Right hindlimb (tissue), 1 donor: Measurements from ENCODE around the gene GALNT2.

Experiments used
- DNase-seq: peaks from one replicate; pipeline ENCODE4 v3.0.0-alpha.2; 2018

Gene GALNT2

GRCh38 chr1:230073371-230074035 lies 6.5 kb downstream of the GALNT2 start:
- DNase-seq = no peak

GRCh38 chr1:230074270-230074669 lies 7.2 kb downstream of the GALNT2 start:
- no peak for DNase-seq

- no peak for DNase-seq
These were observed 7.7 kb downstream of the GALNT2 start for GRCh38 chr1:230074762-230075161.

GRCh38 chr1:230076121-230076520 lies 9.1 kb downstream of the GALNT2 start:
- no peak for DNase-seq

- no peak for DNase-seq
These were observed 10.0 kb downstream of the GALNT2 start for GRCh38 chr1:230077011-230077410.

- no peak for DNase-seq
These were observed 10.6 kb downstream of the GALNT2 start for GRCh38 chr1:230077436-230078213.

- DNase-seq = no peak
These were observed 12.4 kb downstream of the GALNT2 start for GRCh38 chr1:230079199-230080024.

GRCh38 chr1:230080822-230081221 lies 13.8 kb downstream of the GALNT2 start:
- no peak for DNase-seq

- DNase-seq = no peak
These were observed 14.7 kb downstream of the GALNT2 start for GRCh38 chr1:230081751-230082150.

GRCh38 chr1:230082211-230082610 lies 15.2 kb downstream of the GALNT2 start:
- DNase-seq = no peak

GRCh38 chr1:230083053-230083452 lies 16.0 kb downstream of the GALNT2 start:
- DNase-seq = no peak

GRCh38 chr1:230083746-230084407 lies 16.8 kb downstream of the GALNT2 start:
- no peak for DNase-seq

- no peak for DNase-seq
These were observed 17.6 kb downstream of the GALNT2 start for GRCh38 chr1:230084408-230085177.

- DNase-seq = no peak
These were observed 18.1 kb downstream of the GALNT2 start for GRCh38 chr1:230085178-230085515.

- DNase-seq = no peak
These were observed 19.1 kb downstream of the GALNT2 start for GRCh38 chr1:230086151-230086550.

- no peak for DNase-seq
These were observed 20.1 kb downstream of the GALNT2 start for GRCh38 chr1:230087028-230087716.

- no peak for DNase-seq
These were observed 20.7 kb downstream of the GALNT2 start for GRCh38 chr1:230087717-230088105.

- no peak for DNase-seq
These were observed 23.2 kb downstream of the GALNT2 start for GRCh38 chr1:230090194-230090711.

GRCh38 chr1:230091473-230092231 lies 24.6 kb downstream of the GALNT2 start:
- DNase-seq = no peak

- no peak for DNase-seq
These were observed 27.7 kb downstream of the GALNT2 start for GRCh38 chr1:230094746-230095145.

- no peak for DNase-seq
These were observed 28.9 kb downstream of the GALNT2 start for GRCh38 chr1:230095938-230096337.
